ENCODE results near the gene FLRT1.

FLRT1 gene

DNA sequence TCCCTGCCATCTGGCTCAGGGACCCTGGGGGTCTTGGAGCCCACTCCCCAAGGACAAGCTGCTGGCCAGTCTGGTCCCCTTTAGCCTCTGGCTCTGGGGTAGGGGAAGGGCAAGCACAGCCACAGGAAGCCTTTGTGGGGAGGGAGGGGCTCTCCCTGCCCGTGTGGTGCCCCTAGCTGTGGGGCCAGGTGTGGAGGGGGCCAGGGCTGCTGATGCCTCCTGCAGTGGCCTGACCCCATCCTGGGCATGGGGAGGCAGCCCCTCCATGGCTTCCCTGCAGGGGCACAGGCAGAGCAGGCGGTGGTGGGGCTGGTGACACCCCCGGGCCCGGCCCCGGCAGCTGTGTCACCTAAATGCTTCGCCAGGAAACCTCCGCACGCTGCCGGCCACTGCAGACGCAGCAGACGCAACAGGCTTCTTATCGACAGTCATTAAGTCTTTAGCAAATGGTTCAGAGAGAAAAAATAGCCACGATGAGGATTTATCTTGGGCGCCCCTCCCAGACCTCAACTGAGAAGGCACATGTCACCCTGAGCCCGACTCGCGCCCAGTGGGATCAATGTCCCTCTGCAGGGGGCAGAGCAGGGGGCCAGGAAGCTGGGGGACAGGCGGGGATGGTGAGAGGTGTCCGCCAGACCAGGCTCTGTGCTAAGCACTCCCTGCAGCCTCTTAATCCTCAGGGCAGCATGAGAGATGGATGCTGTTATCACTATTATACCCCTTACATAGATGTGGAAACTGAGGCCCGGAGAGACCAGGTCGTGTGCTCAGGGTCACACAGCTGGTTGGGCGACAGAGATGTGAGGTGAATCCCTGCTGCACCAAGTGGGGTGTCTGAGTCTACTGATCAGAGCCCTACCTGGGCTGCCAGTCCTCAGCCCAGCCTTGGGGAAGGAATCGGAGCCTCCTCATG, 33.9 kb downstream of the FLRT1 start:
- no peak for DNase-seq

DNA sequence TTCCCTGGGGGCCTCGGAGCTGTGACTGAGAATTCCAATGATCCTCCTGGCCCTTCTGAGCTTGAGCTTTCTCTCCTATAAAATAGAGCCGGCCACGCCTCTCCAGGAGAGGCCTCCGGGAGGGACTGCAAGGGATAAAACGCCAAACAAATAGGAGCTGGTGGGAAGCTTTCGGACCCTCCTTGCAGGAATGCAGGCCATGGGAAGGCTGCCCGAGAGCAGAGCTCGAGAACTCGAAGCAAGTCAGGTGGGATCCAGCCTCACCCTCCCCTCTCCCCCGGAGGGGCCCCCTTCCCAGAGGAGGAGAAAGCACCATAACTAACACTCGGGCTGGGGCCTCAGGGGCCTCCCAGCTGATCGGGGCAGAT, 34.6 kb downstream of the FLRT1 start:
- DNase-seq: no peak

DNA sequence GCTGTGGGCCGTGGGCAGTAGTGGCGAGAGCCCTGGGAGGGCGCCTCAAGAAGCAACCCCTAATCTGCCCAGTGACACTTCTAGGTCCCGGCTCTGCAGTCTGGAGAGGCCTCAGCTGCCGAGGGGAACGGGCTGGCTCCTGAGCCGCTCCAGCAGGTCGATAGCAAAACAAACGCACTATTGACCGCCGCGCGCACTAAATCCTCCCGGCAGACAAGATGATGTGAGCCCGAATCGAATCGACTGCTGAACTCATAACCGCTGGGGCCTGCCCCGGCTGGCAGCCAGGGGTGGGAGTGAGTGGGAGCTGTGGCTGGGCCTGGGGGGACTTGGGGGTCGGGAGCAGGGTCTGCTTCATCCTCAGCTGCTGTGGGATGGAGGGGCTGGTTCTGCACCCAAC, 36.1 kb downstream of the FLRT1 start:
- DNase-seq: no peak

GRCh38 chr11:64072403-64072802, 36.7 kb downstream of the FLRT1 start:
- DNase-seq: no peak

- DNase-seq: no peak
These were observed 37.1 kb downstream of the FLRT1 start for GRCh38 chr11:64072871-64073270.

DNA sequence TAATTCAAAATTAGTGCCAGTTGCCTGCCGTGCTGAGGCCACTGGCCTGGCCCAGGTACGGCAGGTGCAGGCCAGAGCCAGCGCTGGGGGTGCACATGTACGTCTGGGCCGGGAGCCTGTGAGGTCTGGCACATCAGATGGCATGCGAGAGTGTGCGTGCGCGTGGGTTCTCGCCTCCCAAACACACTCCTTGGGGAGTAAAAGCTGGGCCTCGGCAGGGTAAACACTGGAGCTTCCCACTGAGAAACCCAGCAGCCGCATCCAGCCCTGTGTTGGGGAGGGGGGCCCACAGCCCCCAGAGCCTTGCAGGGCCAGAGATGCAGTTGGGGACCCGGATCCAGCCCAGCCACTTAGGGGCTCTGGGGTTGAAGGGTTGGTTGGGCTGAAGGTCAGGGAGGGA, 37.8 kb downstream of the FLRT1 start:
- DNase-seq: no peak

- DNase-seq: no peak
These were observed 38.5 kb downstream of the FLRT1 start for GRCh38 chr11:64074239-64074638.

DNA sequence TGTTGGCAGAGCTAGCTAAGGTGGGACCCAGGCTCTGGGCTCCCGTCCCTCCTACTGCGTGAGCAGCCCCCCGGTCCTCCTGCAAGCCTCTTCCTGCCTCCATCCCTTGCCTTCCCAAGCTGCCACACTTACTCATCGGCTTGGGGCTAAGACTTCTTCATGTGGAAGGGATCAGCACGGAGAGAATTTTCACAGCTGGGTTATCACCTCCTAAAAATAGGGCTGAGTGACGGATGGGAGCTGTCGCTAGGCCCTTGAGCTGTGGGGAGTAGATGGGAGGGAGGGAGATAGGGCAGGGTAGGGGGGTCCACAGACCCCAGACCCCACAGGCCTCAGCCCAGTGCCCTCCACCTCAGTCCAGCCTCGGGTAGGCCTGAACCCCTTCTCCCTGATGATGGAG, 41.0 kb downstream of the FLRT1 start:
- DNase-seq: no peak

DNA sequence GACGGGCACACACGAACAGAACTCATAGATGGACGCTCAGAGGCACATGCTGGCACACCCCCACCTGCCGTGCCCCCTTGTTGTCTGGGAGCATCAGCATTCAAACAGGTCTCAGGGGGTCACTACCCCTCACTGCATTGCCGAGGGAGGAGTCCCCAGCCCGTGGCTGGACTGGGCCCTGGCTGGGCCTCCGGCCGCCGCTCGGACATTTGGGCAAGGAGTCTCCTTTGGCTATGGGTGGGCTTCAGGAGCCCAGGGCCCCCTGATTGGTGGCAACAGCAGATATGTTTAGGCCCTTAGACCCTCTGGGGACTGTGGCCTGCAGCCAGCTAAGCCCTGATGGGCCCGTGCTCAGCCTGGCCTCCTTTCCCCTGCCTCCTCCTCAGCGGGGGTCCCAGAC, 41.9 kb downstream of the FLRT1 start:
- no peak for DNase-seq

DNA sequence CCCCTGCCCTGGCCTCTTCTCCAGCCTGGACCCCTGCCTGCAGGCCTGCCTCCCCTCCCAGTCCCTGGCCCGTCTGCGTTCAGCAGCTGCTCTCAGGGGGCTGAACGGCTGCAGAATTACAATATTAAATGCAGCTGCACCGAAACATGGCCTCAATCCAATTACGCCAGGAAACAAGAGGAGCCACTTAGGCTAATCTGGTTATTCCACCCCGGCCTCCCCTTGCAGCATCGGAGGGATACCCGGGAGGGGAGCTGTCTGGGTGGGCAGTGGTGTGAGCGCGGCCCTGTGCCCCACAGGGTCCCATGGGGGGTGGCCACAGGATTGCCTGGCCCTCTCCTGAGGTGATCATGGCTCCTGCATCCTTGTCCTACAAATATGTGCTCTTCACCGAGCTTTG, 42.6 kb downstream of the FLRT1 start:
- DNase-seq: peak; percentile 48

DNA sequence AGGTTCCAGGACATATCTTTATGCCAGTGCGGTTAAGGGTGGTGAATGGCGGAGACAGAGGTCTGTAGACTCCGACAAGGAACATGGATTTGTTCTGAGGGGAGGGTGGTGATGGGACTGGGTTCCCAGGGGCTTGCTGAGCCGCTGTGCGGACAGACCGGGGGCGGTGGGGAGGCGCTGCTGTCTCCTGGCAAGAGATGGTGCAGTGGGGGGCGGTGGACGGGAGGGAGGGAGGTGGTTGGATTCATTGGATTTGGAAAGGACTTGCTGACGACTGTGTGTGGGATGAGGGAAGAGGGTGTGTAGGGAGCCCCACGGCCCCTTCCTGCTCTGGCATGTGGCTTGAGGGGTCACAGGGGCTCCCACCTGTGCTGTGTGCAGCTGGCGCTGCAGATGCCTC, 43.2 kb downstream of the FLRT1 start:
- no peak for DNase-seq

- no peak for DNase-seq
These were observed 44.7 kb downstream of the FLRT1 start for GRCh38 chr11:64080390-64080789.

- DNase-seq: peak; percentile 61
These were observed 46.2 kb downstream of the FLRT1 start for GRCh38 chr11:64081745-64082442.

DNA sequence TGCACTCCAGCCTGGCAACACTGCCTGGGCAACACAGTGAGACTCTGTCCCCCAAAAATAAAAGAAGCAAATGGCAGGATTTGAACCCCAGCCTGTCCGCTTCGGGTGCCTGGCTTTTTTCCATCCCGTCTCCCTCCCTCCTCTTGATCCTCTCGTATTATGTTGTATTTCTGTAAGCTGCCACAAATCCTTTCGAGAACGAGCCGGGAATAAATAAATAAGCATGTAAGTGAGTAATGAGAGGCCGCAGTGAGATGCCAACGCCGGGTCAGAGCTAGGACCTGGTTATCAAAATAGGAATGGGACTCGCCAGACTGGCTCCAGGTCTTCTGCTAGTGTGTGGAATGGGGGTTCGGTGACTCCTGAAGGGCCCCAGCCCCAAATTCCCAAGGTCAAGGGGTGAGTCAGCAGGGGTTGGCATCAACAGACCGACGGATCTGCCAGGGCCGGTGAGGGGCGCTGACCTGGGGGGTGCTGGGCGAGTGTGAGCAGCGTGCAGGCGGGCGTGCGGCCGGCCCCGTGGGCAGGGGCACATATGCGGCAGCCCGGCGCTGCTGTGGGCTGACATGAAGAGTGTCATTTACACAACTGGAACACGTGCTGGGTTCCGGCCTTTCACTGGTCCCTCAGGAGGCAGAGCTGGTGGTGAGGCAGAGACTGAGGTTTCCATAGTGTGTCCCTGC, 47.8 kb downstream of the FLRT1 start:
- no peak for DNase-seq

DNA sequence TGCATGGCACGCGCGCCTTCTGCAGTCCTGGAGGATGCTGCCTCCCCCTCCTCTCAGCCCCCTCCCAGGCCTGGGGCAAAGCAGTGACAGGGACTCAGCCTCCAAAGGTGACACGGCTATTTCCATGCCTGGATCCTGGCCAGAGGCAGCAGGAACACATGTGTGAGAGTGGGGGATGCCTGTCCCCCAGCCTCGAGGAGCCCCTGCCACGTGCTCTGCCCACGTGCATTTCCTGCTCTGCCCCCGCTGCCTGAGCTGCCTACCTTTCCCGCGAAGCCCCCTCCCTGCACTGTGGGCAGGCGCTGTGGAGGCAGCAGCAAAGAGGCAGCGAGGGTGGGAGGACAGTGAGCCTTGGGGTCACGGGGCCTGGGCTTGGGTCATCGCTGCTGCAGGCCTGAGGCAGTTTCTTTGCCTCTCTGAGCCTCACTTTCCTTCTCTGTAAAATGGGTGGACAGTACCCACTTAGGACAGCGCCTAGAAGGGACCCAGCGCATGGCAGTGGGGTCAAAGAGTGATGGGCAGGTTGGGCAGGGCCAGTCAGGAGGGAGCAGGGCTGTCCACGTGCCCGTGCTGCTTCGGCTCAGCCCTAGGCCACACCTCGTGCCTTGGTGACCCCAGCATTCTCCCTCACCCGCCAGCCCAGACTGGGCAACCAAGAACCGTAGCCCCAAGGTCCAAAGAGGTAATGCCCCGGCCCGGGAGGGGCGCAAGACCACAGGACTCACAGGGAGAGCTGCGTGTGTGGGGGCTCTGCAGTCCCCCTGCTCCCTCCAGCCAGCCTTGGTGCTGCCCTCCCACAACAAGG, 48.6 kb downstream of the FLRT1 start:
- DNase-seq: no peak

DNA sequence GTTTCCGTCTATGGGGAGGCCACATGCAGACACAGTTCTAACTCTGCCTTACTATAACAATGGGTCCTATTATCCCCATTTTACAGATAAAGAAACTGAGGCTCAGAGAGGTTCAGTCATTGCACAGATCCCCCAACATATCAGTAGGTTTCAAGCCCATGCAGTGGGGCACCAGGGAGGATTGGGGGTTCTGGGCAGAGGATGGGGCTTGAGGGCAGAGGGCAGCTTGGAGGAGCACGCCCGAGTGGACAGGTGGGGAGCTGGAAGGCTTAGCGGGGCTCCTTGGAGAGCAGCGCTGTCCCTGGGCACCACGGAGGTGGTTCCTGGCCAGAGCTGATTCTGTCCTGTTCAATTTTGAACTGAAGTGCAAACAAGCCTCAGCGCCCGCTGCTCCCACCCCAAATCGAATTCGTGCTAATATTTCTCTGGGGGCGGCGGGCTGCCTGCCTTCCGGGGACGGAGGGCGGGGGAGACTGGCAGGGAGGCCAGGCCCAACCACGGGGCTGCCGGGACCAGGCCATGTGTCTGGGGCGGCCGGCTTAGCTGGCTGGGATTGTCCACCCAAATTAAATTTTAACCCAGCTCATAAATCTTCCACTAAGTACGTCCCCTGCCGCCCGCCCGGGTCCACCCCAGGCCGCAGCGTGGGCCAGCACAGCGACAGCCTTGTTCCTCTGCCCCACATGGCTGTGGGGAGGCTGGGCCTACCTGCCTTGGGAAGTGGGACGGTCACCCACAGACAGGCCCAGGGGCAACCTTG, 49.4 kb downstream of the FLRT1 start:
- DNase-seq: no peak
